ENCODE measurements around the gene PLIN1.

The PLIN1 gene

GRCh38 chr15:89672221-89673164 is 6.7 kb downstream of the PLIN1 start:
- no peak for DNase-seq (ENCODE audit: low spot score)

- DNase-seq (ENCODE audit: low spot score) = no peak
Measured at GRCh38 chr15:89671687-89672086, 7.5 kb downstream of the PLIN1 start.

GRCh38 chr15:89670971-89671560 is 8.1 kb downstream of the PLIN1 start:
- no peak for DNase-seq (ENCODE audit: low spot score)

GRCh38 chr15:89669941-89670340 is 9.2 kb downstream of the PLIN1 start:
- DNase-seq (ENCODE audit: low spot score) = no peak

- no peak for DNase-seq (ENCODE audit: low spot score)
Measured at GRCh38 chr15:89669309-89669865, 9.8 kb downstream of the PLIN1 start.

DNA sequence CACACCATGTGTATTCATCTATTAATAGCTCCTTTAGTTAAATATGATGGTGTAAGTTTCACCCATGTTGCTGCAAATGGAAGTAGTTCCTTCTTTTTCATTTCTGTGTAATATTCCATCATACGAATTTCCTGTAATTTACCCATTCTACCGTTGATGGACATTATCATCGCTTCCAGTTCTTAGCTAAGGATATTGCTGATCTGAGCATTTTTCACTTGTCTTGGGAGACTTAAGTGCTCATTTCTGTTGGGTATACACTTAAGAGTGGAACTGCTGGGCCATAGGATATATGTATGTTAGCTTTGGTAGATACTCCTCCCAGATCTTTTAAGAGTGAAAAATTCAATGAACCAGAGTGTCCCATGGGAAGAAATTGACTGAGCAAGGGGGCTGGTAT is 11.0 kb downstream of the PLIN1 start:
- no peak for DNase-seq (ENCODE audit: low spot score)

- no peak for DNase-seq (ENCODE audit: low spot score)
Measured at GRCh38 chr15:89667706-89667960, 11.5 kb downstream of the PLIN1 start.

- no peak for DNase-seq (ENCODE audit: low spot score)
Measured at GRCh38 chr15:89666858-89667705, 12.1 kb downstream of the PLIN1 start.

DNA sequence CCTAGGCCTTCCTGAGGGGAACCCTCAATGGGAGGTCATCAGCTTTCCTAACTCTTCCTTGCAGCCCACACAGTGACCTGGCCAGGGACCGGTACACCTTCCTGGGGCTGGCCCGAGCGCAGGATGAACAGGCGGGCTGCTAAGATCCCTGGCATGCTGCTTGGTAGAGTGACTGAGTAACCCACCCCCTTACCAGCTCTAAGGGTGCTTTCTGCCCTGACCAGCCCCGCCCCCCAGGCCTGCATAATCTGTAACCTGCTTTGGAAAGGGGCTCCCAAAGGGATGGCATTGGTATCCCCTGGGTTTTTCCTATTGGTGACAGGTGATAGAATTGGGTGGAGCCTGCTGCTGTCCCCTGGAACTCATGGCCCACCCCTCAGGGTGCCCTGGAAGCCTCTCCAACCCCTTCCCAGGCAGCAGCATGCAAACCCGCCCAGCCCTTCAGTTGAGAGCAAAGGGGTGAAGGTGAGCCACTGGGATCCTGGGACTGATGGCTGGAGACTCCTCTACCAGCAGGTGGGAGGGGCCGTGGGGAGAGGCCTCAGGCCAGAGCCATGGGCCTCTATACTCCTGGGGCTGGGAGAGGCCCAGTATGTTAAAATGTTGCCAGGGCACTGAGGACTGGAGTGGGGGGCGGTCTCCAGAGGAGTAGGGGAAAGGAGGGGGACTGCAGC is 12.8 kb downstream of the PLIN1 start:
- no peak for DNase-seq (ENCODE audit: low spot score)

DNA sequence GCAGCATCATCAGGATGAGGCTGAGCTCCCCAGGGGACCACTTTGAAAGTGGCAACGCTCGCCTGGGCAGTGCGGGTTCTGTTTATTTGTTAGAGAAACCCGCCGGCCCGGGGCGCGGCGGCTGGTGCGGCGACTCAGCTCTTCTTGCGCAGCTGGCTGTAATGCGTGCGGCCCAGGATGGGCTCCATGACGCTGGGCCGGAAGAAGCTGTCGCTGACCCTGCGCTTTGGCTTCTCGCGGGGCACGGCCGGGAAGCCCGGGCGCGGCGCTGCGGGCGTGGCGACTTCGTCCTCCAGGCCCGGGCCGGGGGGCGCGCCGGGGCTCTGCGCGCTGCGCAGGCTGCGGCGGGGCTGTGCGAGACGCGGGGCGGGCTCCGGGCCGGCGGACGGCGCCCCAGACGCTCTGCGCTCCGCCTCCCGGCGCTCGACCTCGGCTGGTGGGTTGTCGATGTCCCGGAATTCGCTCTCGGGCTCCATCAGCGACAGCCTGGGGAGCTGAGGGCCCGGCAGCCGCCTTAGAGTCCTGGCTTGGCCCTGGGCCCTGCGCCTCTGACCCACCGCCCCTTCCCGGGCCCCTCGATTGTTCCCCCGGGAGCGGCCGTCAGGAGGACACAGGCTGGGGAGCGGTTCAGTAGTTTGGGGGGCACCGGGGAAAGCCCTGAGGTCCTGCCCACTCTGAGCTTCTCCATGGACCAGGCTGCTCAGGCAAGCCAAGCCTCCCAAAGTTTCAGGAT is 13.6 kb downstream of the PLIN1 start:
- DNase-seq (ENCODE audit: low spot score) = no peak

DNA sequence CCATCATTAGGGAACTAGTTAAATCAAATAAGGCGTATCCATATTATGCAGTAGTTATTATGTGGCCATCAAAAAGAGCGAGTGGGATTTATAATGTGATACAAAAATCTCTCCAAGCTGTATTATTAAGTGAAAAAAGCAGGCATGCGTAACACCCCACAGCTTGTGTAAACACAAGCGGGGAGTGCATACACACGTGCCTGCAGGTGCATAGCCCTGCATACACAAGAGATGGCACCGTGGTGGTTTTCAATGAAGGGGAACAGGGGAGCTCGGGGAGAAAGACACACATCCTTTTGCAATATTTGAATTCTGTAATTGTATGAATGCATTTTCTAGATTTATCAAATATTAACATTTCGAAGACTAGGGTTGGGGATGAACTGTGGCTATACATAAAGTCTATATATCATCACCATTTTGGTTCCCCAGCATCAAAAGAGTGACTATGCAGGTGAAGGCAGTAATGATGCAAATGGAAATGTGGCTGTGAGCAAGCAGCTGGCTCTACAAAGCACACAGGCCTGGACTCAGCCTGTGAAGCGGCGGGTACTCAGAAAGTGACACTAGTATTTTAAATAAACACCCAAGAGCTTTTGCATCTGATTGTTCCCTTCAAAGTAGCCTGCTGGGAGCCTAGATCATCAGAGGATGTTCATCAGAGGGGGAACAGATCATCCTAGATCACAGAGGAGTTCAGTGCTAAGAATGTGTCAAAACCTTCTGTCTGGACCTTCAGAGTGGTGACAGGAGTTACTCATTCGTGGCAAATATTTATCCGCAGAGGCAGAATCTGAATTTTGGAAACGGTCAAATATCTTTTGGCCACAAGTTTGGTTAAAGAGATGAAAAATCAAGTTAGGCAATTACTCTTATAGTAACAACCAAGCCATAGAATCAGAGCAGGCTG is 14.5 kb downstream of the PLIN1 start:
- DNase-seq (ENCODE audit: low spot score) = no peak

DNA sequence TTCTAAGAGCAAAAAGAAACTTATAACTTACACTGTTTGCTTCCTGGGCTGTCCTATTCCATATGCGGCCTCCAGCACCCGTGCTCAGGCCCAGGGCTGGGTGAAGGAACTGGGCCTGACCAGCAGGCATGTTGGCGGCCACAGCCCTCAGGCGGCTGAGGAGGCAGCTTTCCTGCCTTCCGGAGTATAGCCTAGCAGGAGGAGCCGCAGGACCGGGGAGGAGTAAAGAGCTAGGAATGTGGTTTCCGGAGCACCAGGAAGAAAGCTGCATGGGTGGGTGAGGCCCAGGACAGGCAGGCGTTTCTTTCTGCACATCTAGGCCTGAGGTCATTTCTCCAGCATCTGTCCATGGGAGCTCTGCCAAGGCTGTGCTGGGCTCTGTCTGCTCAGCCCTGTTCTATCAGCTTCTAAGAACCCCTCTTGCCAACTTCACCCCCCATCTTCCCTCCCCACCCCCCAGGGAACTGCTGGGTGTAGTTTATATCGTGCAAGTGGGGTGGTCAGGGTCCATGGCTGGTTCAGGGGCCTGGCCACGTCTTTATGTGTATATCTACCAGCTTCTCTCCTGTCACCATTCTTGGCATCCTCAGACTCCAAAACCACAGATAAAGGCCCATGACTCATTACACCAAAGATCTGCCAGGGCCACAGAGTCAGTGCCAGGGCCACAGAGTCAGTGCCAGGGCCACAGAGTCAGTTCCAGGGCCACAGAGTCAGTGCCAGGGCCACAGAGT is 16.1 kb downstream of the PLIN1 start:
- peak; percentile 88 for DNase-seq (ENCODE audit: low spot score)

DNA sequence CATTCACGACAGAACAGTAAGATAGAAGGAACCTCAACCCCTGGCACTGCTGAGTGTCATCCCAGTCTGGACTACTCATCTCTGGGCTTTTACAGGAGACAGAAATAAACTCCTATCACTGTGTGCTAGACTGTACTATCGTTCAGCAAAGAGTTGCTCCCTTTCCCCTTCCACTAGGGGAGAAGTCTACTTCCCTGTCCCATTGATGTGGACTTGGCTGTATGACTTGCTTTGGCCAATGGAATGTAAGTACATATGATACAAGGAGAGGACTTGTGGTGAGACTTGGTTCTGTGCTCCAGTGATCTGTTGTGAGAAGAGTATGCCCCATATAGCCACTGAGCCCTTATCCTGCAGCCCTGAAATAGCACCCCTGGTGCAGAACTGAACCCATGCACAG is 18.6 kb downstream of the PLIN1 start:
- no peak for DNase-seq (ENCODE audit: low spot score)

- DNase-seq (ENCODE audit: low spot score) = no peak
Measured at GRCh38 chr15:89659295-89659694, 19.9 kb downstream of the PLIN1 start.

DNA sequence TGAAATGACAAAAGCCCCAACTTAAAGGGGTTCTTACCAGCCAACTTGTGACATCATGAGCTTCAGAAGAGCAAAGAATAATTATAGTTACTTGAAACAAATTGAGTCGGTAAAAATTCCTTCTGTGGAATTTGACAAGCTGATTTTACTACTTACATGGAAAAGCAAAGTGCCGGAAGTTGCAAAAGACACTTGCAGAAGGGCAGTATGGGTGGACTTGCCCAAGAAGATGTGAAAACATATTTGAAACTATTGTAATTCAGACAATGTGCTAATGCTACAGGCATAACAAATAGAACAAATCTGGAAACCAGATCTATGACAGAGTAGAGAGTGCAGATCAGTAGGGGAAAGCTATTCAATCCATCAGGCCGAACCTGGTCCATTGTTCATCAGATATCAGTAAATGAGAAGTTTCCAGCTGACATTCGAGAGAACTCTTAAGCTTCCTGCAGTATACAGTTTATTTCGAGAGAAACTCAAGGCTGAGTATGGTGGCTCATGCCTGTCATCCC is 21.4 kb downstream of the PLIN1 start:
- DNase-seq (ENCODE audit: low spot score) = no peak

DNA sequence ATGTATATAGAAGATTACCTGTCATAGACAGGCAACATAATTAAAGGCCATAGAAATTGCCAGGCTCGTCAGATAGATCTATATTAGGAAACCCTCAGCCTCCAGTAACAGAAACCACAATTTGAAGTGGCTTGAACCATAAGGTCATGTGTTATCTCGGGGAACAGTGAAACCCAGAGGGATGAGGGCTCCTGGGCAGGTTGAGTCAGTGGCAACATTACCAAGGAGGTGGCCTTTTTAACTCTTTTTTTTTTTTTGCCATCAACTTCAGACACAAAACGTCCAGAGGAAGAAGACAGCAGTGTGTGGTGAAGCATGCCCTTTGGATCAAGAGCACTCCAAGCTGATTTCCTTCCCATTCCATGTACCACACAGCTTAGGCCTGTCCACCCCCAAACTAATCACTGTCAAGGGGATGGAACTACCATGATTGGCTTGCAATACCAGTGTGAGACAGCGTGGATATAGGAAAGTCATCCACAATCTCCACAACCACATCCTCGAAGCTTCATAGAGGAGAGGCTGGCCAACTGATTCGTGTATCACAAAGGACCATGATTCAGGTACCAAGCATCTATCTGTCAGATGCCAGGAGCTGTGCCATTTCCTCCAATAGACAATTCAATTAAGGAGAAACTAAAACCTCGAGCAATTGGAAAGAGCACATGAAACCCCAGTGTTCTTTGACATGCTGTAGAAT is 22.9 kb downstream of the PLIN1 start:
- no peak for DNase-seq (ENCODE audit: low spot score)

DNA sequence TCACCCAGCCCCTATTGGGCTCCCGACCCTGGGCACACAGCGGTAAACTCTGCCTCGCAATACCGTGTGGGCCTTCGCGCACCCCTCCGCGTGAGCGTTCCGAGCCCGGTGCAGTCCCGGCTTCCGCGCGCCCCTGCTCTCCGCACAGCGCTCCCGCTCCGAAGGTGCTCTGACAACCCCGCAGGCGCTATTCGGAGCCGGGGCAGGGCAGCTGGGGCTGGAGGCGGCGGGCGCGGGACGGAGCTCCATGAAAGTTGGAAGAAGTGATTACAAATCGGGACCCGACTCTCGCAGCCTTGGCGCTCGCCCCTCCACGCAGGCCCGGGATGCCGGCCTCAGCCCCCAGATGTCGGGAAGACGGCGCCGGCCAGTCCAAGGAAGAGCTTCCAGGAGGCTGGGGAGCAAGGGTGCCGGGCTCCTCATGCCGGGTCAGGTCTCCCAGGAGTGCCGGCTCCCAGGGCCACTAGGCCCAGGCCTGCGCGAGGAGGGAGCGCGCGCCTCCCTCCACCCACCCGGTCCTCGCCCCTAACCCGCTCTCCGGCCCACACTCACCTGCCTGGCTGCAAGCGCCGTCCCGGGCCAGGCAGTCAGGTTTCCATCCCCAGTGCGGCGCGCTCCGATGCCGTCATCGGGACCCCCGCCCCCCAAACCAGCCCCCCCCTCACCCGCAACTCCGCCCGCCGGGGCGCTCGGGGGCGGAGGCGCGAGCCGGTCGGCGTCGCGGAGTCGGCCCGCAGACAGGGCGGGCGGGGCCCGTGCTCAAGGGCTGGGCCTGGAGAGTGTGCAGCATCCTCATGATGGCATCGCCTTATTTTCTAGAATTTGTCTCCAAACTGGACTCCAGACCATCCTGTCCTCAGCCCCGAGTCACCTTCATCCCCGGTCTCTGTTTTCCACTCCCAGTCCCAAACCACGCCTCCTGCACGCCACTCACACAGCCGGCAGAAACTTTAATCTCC is 24.0 kb downstream of the PLIN1 start, which contains the start of gene KIF7:
KIF7 (minus strand) TSS at position 621 of the 959 bp plus-strand sequence. CDS start 2,537 bp downstream, outside the sequence.
- DNase-seq (ENCODE audit: low spot score) = peak; percentile 38
